ENCODE results near the gene TNIP3. TPM values are rescaled to one million over a fixed set of nuclear protein-coding genes. Genes with fewer than 3 reads are reported as not detected.

The TNIP3 gene
- total RNA-seq, 1 experiment from 2014 or later = not detected

DNA sequence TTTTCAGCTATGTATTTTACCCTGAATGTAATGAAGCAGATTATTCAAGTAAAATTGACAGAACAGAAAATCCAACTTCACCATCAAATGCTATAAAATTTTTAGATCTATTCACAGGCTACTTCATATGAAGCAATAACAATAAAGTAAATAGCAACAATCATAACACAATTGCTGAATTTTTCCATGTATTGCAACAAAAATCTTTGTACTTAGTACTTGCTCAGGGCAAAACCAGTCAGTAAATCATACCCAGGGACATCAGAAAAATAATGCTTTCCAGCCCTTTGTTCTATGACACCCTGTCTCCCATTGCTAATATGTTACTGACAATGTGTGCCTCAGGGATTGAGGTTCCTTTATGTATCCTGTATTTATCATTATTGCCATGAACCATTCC, 15.5 kb downstream of the TNIP3 start:
- no peak for DNase-seq
- Mint-ChIP-seq H3K27me3 (ENCODE audit: unreplicated experiment) (no peaks in the 10 kb centered on the region), H3K4me1 (ENCODE audit: low read depth, unreplicated experiment) (no peaks in the 10 kb centered on the region), H3K27ac (ENCODE audit: unreplicated experiment) (no peak overlapping the region), H3K36me3 (ENCODE audit: insufficient read depth, unreplicated experiment) (no peaks in the 10 kb centered on the region), H3K9me3 (ENCODE audit: low read depth, unreplicated experiment) (no peaks in the 10 kb centered on the region), H3K4me3 (ENCODE audit: low read depth, unreplicated experiment) (no peak overlapping the region)
- intact Hi-C loops (cut with micrococcal nuclease; ENCODE audit: unreplicated experiment) = no loop called here
- CTCF ChIA-PET = no interaction called here
- TF ChIP-seq, protein P1, sequence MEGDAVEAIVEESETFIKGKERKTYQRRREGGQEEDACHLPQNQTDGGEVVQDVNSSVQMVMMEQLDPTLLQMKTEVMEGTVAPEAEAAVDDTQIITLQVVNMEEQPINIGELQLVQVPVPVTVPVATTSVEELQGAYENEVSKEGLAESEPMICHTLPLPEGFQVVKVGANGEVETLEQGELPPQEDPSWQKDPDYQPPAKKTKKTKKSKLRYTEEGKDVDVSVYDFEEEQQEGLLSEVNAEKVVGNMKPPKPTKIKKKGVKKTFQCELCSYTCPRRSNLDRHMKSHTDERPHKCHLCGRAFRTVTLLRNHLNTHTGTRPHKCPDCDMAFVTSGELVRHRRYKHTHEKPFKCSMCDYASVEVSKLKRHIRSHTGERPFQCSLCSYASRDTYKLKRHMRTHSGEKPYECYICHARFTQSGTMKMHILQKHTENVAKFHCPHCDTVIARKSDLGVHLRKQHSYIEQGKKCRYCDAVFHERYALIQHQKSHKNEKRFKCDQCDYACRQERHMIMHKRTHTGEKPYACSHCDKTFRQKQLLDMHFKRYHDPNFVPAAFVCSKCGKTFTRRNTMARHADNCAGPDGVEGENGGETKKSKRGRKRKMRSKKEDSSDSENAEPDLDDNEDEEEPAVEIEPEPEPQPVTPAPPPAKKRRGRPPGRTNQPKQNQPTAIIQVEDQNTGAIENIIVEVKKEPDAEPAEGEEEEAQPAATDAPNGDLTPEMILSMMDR (IDR thresholded peaks at IDR 0.05; ENCODE audit: unreplicated experiment) = no peak
- BruUV-seq (replicated peaks) = no TSS peak

DNA sequence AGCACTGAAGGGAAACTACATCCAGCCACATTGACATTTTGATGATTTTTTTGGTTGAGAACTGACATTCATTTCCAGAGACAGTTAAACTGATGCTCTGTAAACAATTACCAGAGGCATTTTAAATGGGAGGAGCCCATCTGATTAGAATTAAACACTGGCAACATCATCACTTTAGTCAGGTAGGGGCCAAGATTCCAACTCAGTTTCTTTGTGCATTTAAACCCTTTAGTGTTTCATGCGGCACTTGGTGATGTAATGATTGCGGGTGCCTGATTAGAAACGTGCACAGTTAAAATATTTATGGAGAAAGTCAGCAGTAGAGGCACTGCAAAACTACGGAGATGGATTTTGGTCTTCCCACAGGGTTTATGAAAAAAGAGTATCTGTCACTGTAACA, 16.1 kb downstream of the TNIP3 start:
- CTCF ChIA-PET = no interaction called here
- no TSS peak for BruUV-seq (replicated peaks)

DNA sequence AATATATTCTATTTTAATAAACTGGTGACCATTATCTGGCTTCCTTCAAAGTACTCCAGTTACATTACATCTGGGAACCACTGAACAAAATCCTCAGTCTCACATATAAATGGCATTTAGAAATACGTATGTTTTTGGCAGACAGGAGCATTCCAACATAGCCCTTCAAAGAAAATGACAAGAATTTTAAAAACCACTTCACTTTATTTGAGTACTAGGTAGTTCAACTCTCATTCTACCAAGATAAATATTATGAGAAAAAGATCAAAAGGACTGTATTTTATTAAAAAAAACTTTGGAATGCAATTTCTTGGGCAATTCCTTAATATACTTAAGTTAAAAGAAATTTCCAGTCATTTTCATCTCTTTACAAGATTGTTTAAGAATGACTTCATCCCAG, 17.6 kb downstream of the TNIP3 start:
- no peaks in the 10 kb centered on the region for H3K27me3 Mint-ChIP-seq (ENCODE audit: unreplicated experiment)
- no peak overlapping the region for H3K4me3 Mint-ChIP-seq (ENCODE audit: low read depth, unreplicated experiment)
- H3K36me3 Mint-ChIP-seq (ENCODE audit: insufficient read depth, unreplicated experiment) = no peaks in the 10 kb centered on the region
- TF ChIP-seq, protein P1 (IDR thresholded peaks at IDR 0.05; ENCODE audit: unreplicated experiment) = no peak
- CTCF ChIA-PET = no interaction called here
- DNase-seq = no peak
- no TSS peak for BruUV-seq (replicated peaks)
- H3K4me1 Mint-ChIP-seq (ENCODE audit: low read depth, unreplicated experiment) = no peaks in the 10 kb centered on the region
- intact Hi-C loops (cut with micrococcal nuclease; ENCODE audit: unreplicated experiment) = no loop called here
- H3K9me3 Mint-ChIP-seq (ENCODE audit: low read depth, unreplicated experiment) = no peaks in the 10 kb centered on the region
- H3K27ac Mint-ChIP-seq (ENCODE audit: unreplicated experiment) = no peak overlapping the region

More for the DNA sequence above, 16.1 kb downstream of the TNIP3 start:
- Mint-ChIP-seq H3K9me3 (ENCODE audit: low read depth, unreplicated experiment) (no peaks in the 10 kb centered on the region), H3K4me1 (ENCODE audit: low read depth, unreplicated experiment) (no peaks in the 10 kb centered on the region), H3K36me3 (ENCODE audit: insufficient read depth, unreplicated experiment) (no peaks in the 10 kb centered on the region), H3K4me3 (ENCODE audit: low read depth, unreplicated experiment) (no peak overlapping the region), H3K27ac (ENCODE audit: unreplicated experiment) (no peak overlapping the region), H3K27me3 (ENCODE audit: unreplicated experiment) (no peaks in the 10 kb centered on the region)
- no peak for DNase-seq
- TF ChIP-seq, protein P1 (IDR thresholded peaks at IDR 0.05; ENCODE audit: unreplicated experiment) = no peak
- intact Hi-C loops (cut with micrococcal nuclease; ENCODE audit: unreplicated experiment) = no loop called here

DNA sequence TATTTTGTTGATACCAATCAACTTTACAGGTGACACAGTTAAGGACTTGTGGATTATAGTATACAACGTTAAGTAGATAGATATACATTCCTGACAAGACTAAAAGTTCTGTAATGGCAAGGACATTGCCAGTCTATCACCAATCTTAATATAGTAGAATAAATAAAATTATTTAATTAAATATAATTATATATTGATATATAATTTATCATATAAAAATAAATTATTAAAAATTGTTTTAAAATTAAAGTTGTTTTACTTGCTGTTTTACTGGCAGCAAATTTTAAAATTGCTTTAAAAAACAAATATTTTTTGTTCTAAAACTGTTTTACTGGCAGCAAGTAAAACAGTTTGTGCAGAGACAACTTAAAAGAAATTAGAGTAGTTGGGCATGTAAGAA, 18.7 kb downstream of the TNIP3 start:
- H3K27ac Mint-ChIP-seq (ENCODE audit: unreplicated experiment) = no peak overlapping the region
- no TSS peak for BruUV-seq (replicated peaks)
- no peaks in the 10 kb centered on the region for H3K9me3 Mint-ChIP-seq (ENCODE audit: low read depth, unreplicated experiment)
- no peaks in the 10 kb centered on the region for H3K27me3 Mint-ChIP-seq (ENCODE audit: unreplicated experiment)
- H3K4me3 Mint-ChIP-seq (ENCODE audit: low read depth, unreplicated experiment) = no peak overlapping the region
- TF ChIP-seq, protein P1 (IDR thresholded peaks at IDR 0.05; ENCODE audit: unreplicated experiment) = no peak
- no peaks in the 10 kb centered on the region for H3K36me3 Mint-ChIP-seq (ENCODE audit: insufficient read depth, unreplicated experiment)
- no peak for DNase-seq
- CTCF ChIA-PET = no interaction called here
- H3K4me1 Mint-ChIP-seq (ENCODE audit: low read depth, unreplicated experiment) = no peaks in the 10 kb centered on the region
- intact Hi-C loops (cut with micrococcal nuclease; ENCODE audit: unreplicated experiment) = no loop called here

DNA sequence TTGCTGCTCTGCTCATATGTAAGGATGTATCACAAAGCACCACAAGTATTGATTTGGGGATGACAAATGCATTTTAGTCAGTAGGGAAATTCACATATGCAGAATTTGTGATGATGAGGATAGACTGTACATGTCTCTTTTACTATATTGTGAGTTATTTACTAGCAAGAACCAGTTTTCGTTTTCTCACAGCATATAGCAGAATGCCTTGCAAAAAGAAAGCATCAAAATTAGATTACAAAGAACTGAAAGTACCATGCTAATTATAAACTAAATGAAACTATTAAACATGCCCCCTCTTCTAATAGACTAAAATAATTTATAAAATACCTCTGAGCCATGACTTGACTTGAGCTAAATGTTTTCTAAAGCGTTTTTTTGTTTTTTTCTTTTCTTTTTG, 20.1 kb downstream of the TNIP3 start:
- TF ChIP-seq, protein P1 (IDR thresholded peaks at IDR 0.05; ENCODE audit: unreplicated experiment) = no peak
- BruUV-seq (replicated peaks) = no TSS peak
- Mint-ChIP-seq H3K9me3 (ENCODE audit: low read depth, unreplicated experiment) (no peaks in the 10 kb centered on the region), H3K27ac (ENCODE audit: unreplicated experiment) (no peak overlapping the region), H3K4me3 (ENCODE audit: low read depth, unreplicated experiment) (no peak overlapping the region), H3K36me3 (ENCODE audit: insufficient read depth, unreplicated experiment) (no peaks in the 10 kb centered on the region), H3K4me1 (ENCODE audit: low read depth, unreplicated experiment) (no peaks in the 10 kb centered on the region), H3K27me3 (ENCODE audit: unreplicated experiment) (no peaks in the 10 kb centered on the region)
- DNase-seq = no peak
- CTCF ChIA-PET = no interaction called here
- intact Hi-C loops (cut with micrococcal nuclease; ENCODE audit: unreplicated experiment) = no loop called here

All from Calu3 (cell line).